Large intestine (tissue), 3 donors: ENCODE results near the gene CAP2. TPM values are rescaled to one million over a fixed set of nuclear protein-coding genes. Genes with fewer than 3 reads are reported as not detected.

ENCODE experiments used
- DNase-seq, 2 donors: peaks; one replicate each; pipeline versions ENCODE4 v3.0.0 to v3.0.0-alpha.2; 2013
- H3K27ac ChIP-seq: one replicate; pipeline ENCODE4 v1.5.1; 2013; ENCODE audit warnings: low read length
- H3K27me3 ChIP-seq: 2 replicates; pipeline ENCODE4 v1.6.1; 2013; ENCODE audit warnings: low read length; ENCODE audit not compliant: control insufficient read depth, insufficient read depth
- H3K36me3 ChIP-seq: 2 replicates; pipeline ENCODE4 v1.6.1; 2013; ENCODE audit warnings: low read length; ENCODE audit not compliant: control insufficient read depth, insufficient read depth
- H3K4me1 ChIP-seq: one replicate; pipeline ENCODE4 v1.6.1; 2013; ENCODE audit warnings: low read length; ENCODE audit not compliant: control insufficient read depth, insufficient read depth
- H3K4me3 ChIP-seq: one replicate; pipeline ENCODE4 v1.5.1; 2013; ENCODE audit warnings: low read length
- H3K9me3 ChIP-seq: one replicate; pipeline ENCODE4 v1.6.1; 2013; ENCODE audit warnings: mild to moderate bottlenecking, low read depth, low read length, moderate library complexity; ENCODE audit not compliant: control insufficient read depth
- WGBS: methylation state at CpG from one replicate; pipeline ENCODE4 v1.1.5; 2013; ENCODE audit warnings: low lambda C conversion rate; ENCODE audit not compliant: insufficient coverage; 5-methylcytosine and 5-hydroxymethylcytosine counted together
- polyA plus RNA-seq: library from polyadenylated mRNA; unstranded; fragments of 120-200 nt; gene quantifications from one replicate; pipeline ENCODE4 v1.2.1, GENCODE V29; 2013

The CAP2 gene
- polyA plus RNA-seq, 1 donor, result 11.2 TPM

- Histone ChIP-seq H3K9me3 (no peaks in the 10 kb centered on the region), H3K27me3 (no peaks in the 10 kb centered on the region), H3K36me3 (no peaks in the 10 kb centered on the region), H3K4me1 (no peaks in the 10 kb centered on the region), H3K27ac (no peak overlapping the region), H3K4me3 (no peak overlapping the region)
- no CpG with 5 or more reads among the region's 3 CpGs for WGBS
- DNase-seq, result no peak
Measured at GRCh38 chr6:17361013-17361412, 32.4 kb upstream of the CAP2 start.

GRCh38 chr6:17365961-17366360, 27.4 kb upstream of the CAP2 start:
- H3K9me3 ChIP-seq, result no peaks in the 10 kb centered on the region
- H3K27me3 ChIP-seq, result no peaks in the 10 kb centered on the region
- no peaks in the 10 kb centered on the region for H3K36me3 ChIP-seq
- H3K27ac ChIP-seq, result no peak overlapping the region
- DNase-seq, result no peak
- no peak overlapping the region for H3K4me3 ChIP-seq
- no peaks in the 10 kb centered on the region for H3K4me1 ChIP-seq

GRCh38 chr6:17367868-17368267, 25.5 kb upstream of the CAP2 start:
- Histone ChIP-seq H3K27ac (no peak overlapping the region), H3K4me3 (no peak overlapping the region), H3K4me1 (no peaks in the 10 kb centered on the region), H3K36me3 (no peaks in the 10 kb centered on the region), H3K9me3 (no peaks in the 10 kb centered on the region), H3K27me3 (no peaks in the 10 kb centered on the region)
- WGBS, result 100% methylated on average over 1 of the region's 1 CpG
- no peak for DNase-seq

GRCh38 chr6:17381424-17382147, 11.8 kb upstream of the CAP2 start:
- Histone ChIP-seq H3K4me1 (no peaks in the 10 kb centered on the region), H3K36me3 (no peaks in the 10 kb centered on the region), H3K27ac (no peak overlapping the region), H3K4me3 (no peak overlapping the region), H3K27me3 (no peaks in the 10 kb centered on the region), H3K9me3 (no peaks in the 10 kb centered on the region)
- WGBS, result 100% methylated on average over 2 of the region's 7 CpGs
- no peak for DNase-seq

- DNase-seq, result no peak
- WGBS, result 91% methylated on average over 4 of the region's 7 CpGs
Measured at GRCh38 chr6:17385660-17386059, 7.7 kb upstream of the CAP2 start.

GRCh38 chr6:17388365-17388764, 5.0 kb upstream of the CAP2 start:
- no peak for DNase-seq
- peaks cover 12% of the 10 kb centered on the region for H3K27me3 ChIP-seq
- H3K4me3 ChIP-seq, result no peak overlapping the region
- WGBS, result no CpG with 5 or more reads among the region's 3 CpGs
- H3K9me3 ChIP-seq, result no peaks in the 10 kb centered on the region
- H3K27ac ChIP-seq, result no peak overlapping the region
- H3K4me1 ChIP-seq, result no peaks in the 10 kb centered on the region
- H3K36me3 ChIP-seq, result no peaks in the 10 kb centered on the region

More at GRCh38 chr6:17385660-17386059, 7.7 kb upstream of the CAP2 start:
- H3K27ac ChIP-seq, result no peak overlapping the region
- H3K27me3 ChIP-seq, result no peaks in the 10 kb centered on the region
- no peaks in the 10 kb centered on the region for H3K4me1 ChIP-seq
- H3K9me3 ChIP-seq, result no peaks in the 10 kb centered on the region
- no peak overlapping the region for H3K4me3 ChIP-seq
- no peaks in the 10 kb centered on the region for H3K36me3 ChIP-seq

GRCh38 chr6:17389274-17389847, 4.0 kb upstream of the CAP2 start:
- Histone ChIP-seq H3K4me3 (no peak overlapping the region), H3K9me3 (no peaks in the 10 kb centered on the region), H3K27ac (no peak overlapping the region), H3K4me1 (no peaks in the 10 kb centered on the region), H3K27me3 (peaks cover 13% of the 10 kb centered on the region), H3K36me3 (no peaks in the 10 kb centered on the region)
- WGBS, result no CpG with 5 or more reads among the region's 4 CpGs
- DNase-seq, result no peak

GRCh38 chr6:17390276-17390675, 3.1 kb upstream of the CAP2 start:
- DNase-seq, result no peak
- Histone ChIP-seq H3K4me1 (no peaks in the 10 kb centered on the region), H3K4me3 (no peak overlapping the region), H3K9me3 (no peaks in the 10 kb centered on the region), H3K27ac (no peak overlapping the region), H3K36me3 (no peaks in the 10 kb centered on the region), H3K27me3 (peaks cover 13% of the 10 kb centered on the region)
- no CpG with 5 or more reads among the region's 3 CpGs for WGBS

- H3K4me3 ChIP-seq, result no peak overlapping the region
- DNase-seq, result no peak
- WGBS, result 100% methylated on average over 2 of the region's 2 CpGs
- H3K36me3 ChIP-seq, result no peaks in the 10 kb centered on the region
- no peaks in the 10 kb centered on the region for H3K9me3 ChIP-seq
- peaks cover 13% of the 10 kb centered on the region for H3K27me3 ChIP-seq
- H3K4me1 ChIP-seq, result no peaks in the 10 kb centered on the region
- no peak overlapping the region for H3K27ac ChIP-seq
Measured at GRCh38 chr6:17391976-17392375, 1.4 kb upstream of the CAP2 start.

- 0% methylated on average over 1 of the region's 55 CpGs for WGBS
- no peak overlapping the region for H3K27ac ChIP-seq
- peaks cover 13% of the 10 kb centered on the region for H3K27me3 ChIP-seq
- no peaks in the 10 kb centered on the region for H3K36me3 ChIP-seq
- H3K4me3 ChIP-seq, result peak overlapping the region; percentile 26
- no peaks in the 10 kb centered on the region for H3K4me1 ChIP-seq
- H3K9me3 ChIP-seq, result no peaks in the 10 kb centered on the region
- DNase-seq, result peak; percentile 24 to 45
Measured at GRCh38 chr6:17393892-17394631, 667 bp downstream of the CAP2 start.
